Activated T-cell treated with anti-CD3 and anti-CD28 coated beads, Interleukin-2, amount 50 U/mL, for 1 hour (primary cell): ENCODE measurements around the gene EGLN3.
"Not testable (repeated sequence)": the region's sequence is repeated elsewhere in the genome, so short reads cannot be mapped to it uniquely, and the experiment has no call there.

Experiments
- DNase-seq: peaks from one replicate; pipeline ENCODE4 v3.0.0-alpha.2; 2020

The EGLN3 gene

GRCh38 chr14:33934938-33935337 lies 15.9 kb downstream of the EGLN3 start:
- DNase-seq, result no peak

- DNase-seq, result no peak
Observed at GRCh38 chr14:33934043-33934750, 16.7 kb downstream of the EGLN3 start.

GRCh38 chr14:33933386-33933933 lies 17.4 kb downstream of the EGLN3 start:
- DNase-seq, result no peak

- DNase-seq, result no peak
Observed at GRCh38 chr14:33932576-33933345, 18.1 kb downstream of the EGLN3 start.

GRCh38 chr14:33932033-33932432 lies 18.8 kb downstream of the EGLN3 start:
- no peak for DNase-seq

- DNase-seq, result no peak
Observed at GRCh38 chr14:33931461-33931860, 19.4 kb downstream of the EGLN3 start.

- DNase-seq, result no peak
Observed at GRCh38 chr14:33930439-33930838, 20.4 kb downstream of the EGLN3 start.

GRCh38 chr14:33929799-33930408 lies 21.0 kb downstream of the EGLN3 start:
- no peak for DNase-seq

- no peak for DNase-seq
Observed at GRCh38 chr14:33928895-33929294, 22.0 kb downstream of the EGLN3 start.

GRCh38 chr14:33927944-33928343 lies 22.9 kb downstream of the EGLN3 start:
- no peak for DNase-seq

- DNase-seq, result not testable (repeated sequence)
Observed at GRCh38 chr14:33926967-33927366, 23.9 kb downstream of the EGLN3 start.

- DNase-seq, result no peak
Observed at GRCh38 chr14:33925946-33926345, 24.9 kb downstream of the EGLN3 start.

GRCh38 chr14:33925235-33925634 lies 25.6 kb downstream of the EGLN3 start:
- no peak for DNase-seq

- DNase-seq, result no peak
Observed at GRCh38 chr14:33924566-33925100, 26.2 kb downstream of the EGLN3 start.

- DNase-seq, result no peak
Observed at GRCh38 chr14:33922125-33922524, 28.7 kb downstream of the EGLN3 start.

GRCh38 chr14:33918256-33918655 lies 32.6 kb downstream of the EGLN3 start:
- no peak for DNase-seq

- DNase-seq, result no peak
Observed at GRCh38 chr14:33917661-33918060, 33.2 kb downstream of the EGLN3 start.

- DNase-seq, result no peak
Observed at GRCh38 chr14:33916663-33917565, 34.0 kb downstream of the EGLN3 start.

- no peak for DNase-seq
Observed at GRCh38 chr14:33915682-33916081, 35.2 kb downstream of the EGLN3 start.

GRCh38 chr14:33914676-33915516 lies 36.0 kb downstream of the EGLN3 start:
- DNase-seq, result no peak

- DNase-seq, result no peak
Observed at GRCh38 chr14:33911046-33911445, 39.8 kb downstream of the EGLN3 start.
